Right renal pelvis (tissue), 4 donors: Measurements from ENCODE around the gene CTAG1A. TPM values are rescaled to one million over a fixed set of nuclear protein-coding genes. Genes with fewer than 3 reads are reported as not detected.
"Not testable (repeated sequence)": the region's sequence is repeated elsewhere in the genome, so short reads cannot be mapped to it uniquely, and the experiment has no call there.

ENCODE experiments used
- DNase-seq, 4 donors: peaks; one replicate each; pipeline ENCODE4 v3.0.0-alpha.2; 2013; ENCODE audit warnings: low read depth in 4 of 4, low spot score in 3 of 4, missing footprints in 1 of 4
- polyA plus RNA-seq, 4 donors: library from polyadenylated mRNA; unstranded; fragments of 120-200 nt; gene quantifications; one replicate each; pipeline ENCODE4 v1.2.1, GENCODE V29; 2013; ENCODE audit not compliant: insufficient read length in 4 of 4

CTAG1A gene
- polyA plus RNA-seq, 4 donors: not detected

GRCh38 chrX:154570361-154570760 is 14.6 kb upstream of the CTAG1A start:
- DNase-seq: not testable (repeated sequence)

- not testable (repeated sequence) for DNase-seq
These were observed 11.9 kb upstream of the CTAG1A start for GRCh38 chrX:154573061-154573460.

- DNase-seq: not testable (repeated sequence)
These were observed 9.9 kb upstream of the CTAG1A start for GRCh38 chrX:154575076-154575475.

GRCh38 chrX:154582994-154583393 is 1.9 kb upstream of the CTAG1A start:
- not testable (repeated sequence) for DNase-seq

- DNase-seq: not testable (repeated sequence)
These were observed 5.5 kb downstream of the CTAG1A start for GRCh38 chrX:154590415-154590814.

- no peak for DNase-seq
These were observed 7.6 kb downstream of the CTAG1A start for GRCh38 chrX:154592505-154592904.

GRCh38 chrX:154593201-154593600 is 8.3 kb downstream of the CTAG1A start:
- no peak for DNase-seq

GRCh38 chrX:154594491-154594890 is 9.6 kb downstream of the CTAG1A start:
- no peak for DNase-seq

- DNase-seq: no peak
These were observed 10.8 kb downstream of the CTAG1A start for GRCh38 chrX:154595559-154596249.

- DNase-seq: peak in 3 of 4 donors; percentile 5 to 35 (median 34)
These were observed 11.5 kb downstream of the CTAG1A start for GRCh38 chrX:154596290-154596929.

GRCh38 chrX:154597221-154597620 is 12.3 kb downstream of the CTAG1A start:
- DNase-seq: no peak

- no peak for DNase-seq
These were observed 13.7 kb downstream of the CTAG1A start for GRCh38 chrX:154598656-154599055.

- DNase-seq: no peak
These were observed 14.6 kb downstream of the CTAG1A start for GRCh38 chrX:154599531-154599930.

- no peak for DNase-seq
These were observed 15.9 kb downstream of the CTAG1A start for GRCh38 chrX:154600759-154601374.

GRCh38 chrX:154602226-154602625 is 17.3 kb downstream of the CTAG1A start:
- DNase-seq: no peak

- no peak for DNase-seq
These were observed 18.0 kb downstream of the CTAG1A start for GRCh38 chrX:154602766-154603437.

GRCh38 chrX:154603438-154604430 is 18.8 kb downstream of the CTAG1A start:
- no peak for DNase-seq

- DNase-seq: no peak
These were observed 20.6 kb downstream of the CTAG1A start for GRCh38 chrX:154605566-154605965.

- no peak for DNase-seq
These were observed 22.4 kb downstream of the CTAG1A start for GRCh38 chrX:154607370-154607769.

GRCh38 chrX:154607976-154608375 is 23.0 kb downstream of the CTAG1A start:
- not testable (repeated sequence) for DNase-seq
